ENCODE data around the gene WWOX. TPM values are rescaled to one million over a fixed set of nuclear protein-coding genes. Genes with fewer than 3 reads are reported as not detected.

The WWOX gene
- polyA plus RNA-seq, 2 of the 4 experiments (the other 2 are of a cell fraction): 16.0 to 17.2 TPM

DNA sequence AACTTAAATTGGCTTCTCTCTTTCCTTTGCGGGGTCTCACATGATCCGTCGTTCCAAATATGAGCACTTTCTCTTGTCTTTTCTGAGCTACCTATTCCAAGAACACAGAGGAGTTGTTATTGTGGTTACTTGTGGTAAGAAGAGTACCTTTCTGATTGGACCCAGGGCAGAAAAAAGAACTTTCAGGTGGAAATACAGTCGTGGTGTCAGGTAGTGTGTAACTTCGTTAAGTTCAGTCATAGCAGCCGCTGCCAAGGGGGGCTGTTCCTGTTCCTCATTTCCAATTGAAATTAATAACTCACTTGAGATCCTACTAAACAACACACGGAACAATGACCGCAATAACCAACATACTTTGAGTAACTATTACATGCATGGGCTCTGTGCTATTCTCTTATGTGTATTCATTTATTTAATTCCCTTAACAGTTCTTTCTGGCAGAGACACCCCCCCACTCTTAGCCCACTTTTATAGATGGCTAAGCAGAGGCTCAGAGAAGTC is 819.4 kb downstream of the WWOX start (continued):
- TF ChIP-seq, protein P1, sequence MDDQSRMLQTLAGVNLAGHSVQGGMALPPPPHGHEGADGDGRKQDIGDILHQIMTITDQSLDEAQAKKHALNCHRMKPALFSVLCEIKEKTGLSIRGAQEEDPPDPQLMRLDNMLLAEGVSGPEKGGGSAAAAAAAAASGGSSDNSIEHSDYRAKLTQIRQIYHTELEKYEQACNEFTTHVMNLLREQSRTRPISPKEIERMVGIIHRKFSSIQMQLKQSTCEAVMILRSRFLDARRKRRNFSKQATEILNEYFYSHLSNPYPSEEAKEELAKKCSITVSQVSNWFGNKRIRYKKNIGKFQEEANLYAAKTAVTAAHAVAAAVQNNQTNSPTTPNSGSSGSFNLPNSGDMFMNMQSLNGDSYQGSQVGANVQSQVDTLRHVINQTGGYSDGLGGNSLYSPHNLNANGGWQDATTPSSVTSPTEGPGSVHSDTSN (IDR thresholded peaks at IDR 0.05): no peak
- TF ChIP-seq, protein P2, sequence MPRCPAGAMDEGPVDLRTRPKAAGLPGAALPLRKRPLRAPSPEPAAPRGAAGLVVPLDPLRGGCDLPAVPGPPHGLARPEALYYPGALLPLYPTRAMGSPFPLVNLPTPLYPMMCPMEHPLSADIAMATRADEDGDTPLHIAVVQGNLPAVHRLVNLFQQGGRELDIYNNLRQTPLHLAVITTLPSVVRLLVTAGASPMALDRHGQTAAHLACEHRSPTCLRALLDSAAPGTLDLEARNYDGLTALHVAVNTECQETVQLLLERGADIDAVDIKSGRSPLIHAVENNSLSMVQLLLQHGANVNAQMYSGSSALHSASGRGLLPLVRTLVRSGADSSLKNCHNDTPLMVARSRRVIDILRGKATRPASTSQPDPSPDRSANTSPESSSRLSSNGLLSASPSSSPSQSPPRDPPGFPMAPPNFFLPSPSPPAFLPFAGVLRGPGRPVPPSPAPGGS (IDR thresholded peaks at IDR 0.05): no peak
- no peak for TF ChIP-seq REST (IDR thresholded peaks at IDR 0.05)
- TF ChIP-seq KDM5A (IDR thresholded peaks at IDR 0.05): no peak

- no peak overlapping the region for H3K4me3 ChIP-seq
- no peaks in the 10 kb centered on the region for H3K4me1 ChIP-seq
- no peak for FAIRE-seq
- no peak overlapping the region for H3K27ac ChIP-seq
- no peak for DNase-seq (ENCODE audit: low read depth in 1 of 2, low spot score in 1 of 2)
- 18% methylated on average over 8 of the region's 8 CpGs for WGBS (ENCODE audit: missing lambda C conversion rate)
- TF ChIP-seq KDM1A (IDR thresholded peaks at IDR 0.05; ENCODE audit: low read depth): no peak
- no peak for TF ChIP-seq NPAS2 (CRISPR knock-in tag; IDR thresholded peaks at IDR 0.05; ENCODE audit: borderline replicate concordance)
- no peak for TF ChIP-seq FOSB (CRISPR knock-in tag; IDR thresholded peaks at IDR 0.05)
- TF ChIP-seq POLR2AphosphoS2 (conservative IDR thresholded peaks at IDR 0.05; ENCODE audit: low read length): no peak
- TF ChIP-seq, protein P1 (IDR thresholded peaks at IDR 0.05): no peak
- TF ChIP-seq CEBPB (IDR thresholded peaks at IDR 0.05): no peak
- TF ChIP-seq NFE2L2 (conservative IDR thresholded peaks at IDR 0.05; ENCODE audit: low read length): no peak
- TF ChIP-seq SREBF2 (IDR thresholded peaks at IDR 0.05): no peak
- no peak for TF ChIP-seq HOXB5 (CRISPR knock-in tag; IDR thresholded peaks at IDR 0.05)
- TF ChIP-seq MYC (IDR thresholded peaks at IDR 0.05; ENCODE audit: borderline replicate concordance, low read length): no peak
- TF ChIP-seq ZNF302 (CRISPR knock-in tag; IDR thresholded peaks at IDR 0.05): no peak
- TF ChIP-seq PHF8 (IDR thresholded peaks at IDR 0.05; ENCODE audit: borderline replicate concordance, low read depth): no peak
- no peak for TF ChIP-seq MAX (IDR thresholded peaks at IDR 0.05)
- ChIA-PET POLR2A (no interaction called here), CTCF (no interaction called here)
- no peak for ATAC-seq
- H3K9me3 ChIP-seq: peaks cover 8% of the 10 kb centered on the region; the same call in 2 of the 3 replicates
- no peak overlapping the region for H3K4me2 ChIP-seq
Observed at GRCh38 chr16:78919852-78920251, 820.4 kb downstream of the WWOX start.

GRCh38 chr16:78920621-78921020 is 821.2 kb downstream of the WWOX start:
- DNase-seq (ENCODE audit: low read depth in 1 of 2, low spot score in 1 of 2) (no peak), FAIRE-seq (no peak), ATAC-seq (no peak)
- ChIA-PET POLR2A (no interaction called here), CTCF (interaction anchor here (0.5 to 1.4 kb wide), 2 partner anchors 9 to 1541 kb away, joined by 3 to 4 read pairs; no protein-coding TSS in a partner anchor)
- H3K9me3 ChIP-seq: peaks cover 8% of the 10 kb centered on the region; the same call in 2 of the 3 replicates
- no peak overlapping the region for H3K4me3 ChIP-seq
- no peak overlapping the region for H3K4me2 ChIP-seq
- H3K4me1 ChIP-seq: no peaks in the 10 kb centered on the region
- WGBS (ENCODE audit: missing lambda C conversion rate): 16% methylated on average over 3 of the region's 3 CpGs
- no peak overlapping the region for H3K27ac ChIP-seq
- no peak for TF ChIP-seq TP53 (CRISPR knock-in tag; IDR thresholded peaks at IDR 0.05)
- no peak for TF ChIP-seq FOXS1 (CRISPR knock-in tag; IDR thresholded peaks at IDR 0.05)
- TF ChIP-seq EHF (CRISPR knock-in tag; IDR thresholded peaks at IDR 0.05): no peak
- TF ChIP-seq GATA3 (IDR thresholded peaks at IDR 0.05; ENCODE audit: borderline replicate concordance): no peak
- no peak for TF ChIP-seq TFCP2L1 (CRISPR knock-in tag; IDR thresholded peaks at IDR 0.05)
- no peak for TF ChIP-seq CBX8 (IDR thresholded peaks at IDR 0.05)
- no peak for TF ChIP-seq FOSB (CRISPR knock-in tag; IDR thresholded peaks at IDR 0.05)
- no peak for TF ChIP-seq HDAC2 (IDR thresholded peaks at IDR 0.05)
- TF ChIP-seq, protein P3, sequence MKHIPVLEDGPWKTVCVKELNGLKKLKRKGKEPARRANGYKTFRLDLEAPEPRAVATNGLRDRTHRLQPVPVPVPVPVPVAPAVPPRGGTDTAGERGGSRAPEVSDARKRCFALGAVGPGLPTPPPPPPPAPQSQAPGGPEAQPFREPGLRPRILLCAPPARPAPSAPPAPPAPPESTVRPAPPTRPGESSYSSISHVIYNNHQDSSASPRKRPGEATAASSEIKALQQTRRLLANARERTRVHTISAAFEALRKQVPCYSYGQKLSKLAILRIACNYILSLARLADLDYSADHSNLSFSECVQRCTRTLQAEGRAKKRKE (CRISPR knock-in tag; IDR thresholded peaks at IDR 0.05; ENCODE audit: low read depth): no peak
- TF ChIP-seq JUN (IDR thresholded peaks at IDR 0.05): no peak
- no peak for TF ChIP-seq REST (IDR thresholded peaks at IDR 0.05)
